ENCODE measurements around the gene ADRB2. TPM values are rescaled to one million over a fixed set of nuclear protein-coding genes. Genes with fewer than 3 reads are reported as not detected.

ADRB2 gene
- total and polyA plus RNA-seq, 2 experiments from 2014 or later, result 7.3 to 10.9 TPM

GRCh38 chr5:148817606-148818005 lies 8.8 kb upstream of the ADRB2 start:
- no peak overlapping the region for H3K4me3 ChIP-seq
- no peak for TF ChIP-seq CTCF (IDR thresholded peaks at IDR 0.05; ENCODE audit: low read depth, low read length)
- DNase-seq (ENCODE audit: low read depth in 1 of 2, low spot score in 1 of 2), result no peak

DNA sequence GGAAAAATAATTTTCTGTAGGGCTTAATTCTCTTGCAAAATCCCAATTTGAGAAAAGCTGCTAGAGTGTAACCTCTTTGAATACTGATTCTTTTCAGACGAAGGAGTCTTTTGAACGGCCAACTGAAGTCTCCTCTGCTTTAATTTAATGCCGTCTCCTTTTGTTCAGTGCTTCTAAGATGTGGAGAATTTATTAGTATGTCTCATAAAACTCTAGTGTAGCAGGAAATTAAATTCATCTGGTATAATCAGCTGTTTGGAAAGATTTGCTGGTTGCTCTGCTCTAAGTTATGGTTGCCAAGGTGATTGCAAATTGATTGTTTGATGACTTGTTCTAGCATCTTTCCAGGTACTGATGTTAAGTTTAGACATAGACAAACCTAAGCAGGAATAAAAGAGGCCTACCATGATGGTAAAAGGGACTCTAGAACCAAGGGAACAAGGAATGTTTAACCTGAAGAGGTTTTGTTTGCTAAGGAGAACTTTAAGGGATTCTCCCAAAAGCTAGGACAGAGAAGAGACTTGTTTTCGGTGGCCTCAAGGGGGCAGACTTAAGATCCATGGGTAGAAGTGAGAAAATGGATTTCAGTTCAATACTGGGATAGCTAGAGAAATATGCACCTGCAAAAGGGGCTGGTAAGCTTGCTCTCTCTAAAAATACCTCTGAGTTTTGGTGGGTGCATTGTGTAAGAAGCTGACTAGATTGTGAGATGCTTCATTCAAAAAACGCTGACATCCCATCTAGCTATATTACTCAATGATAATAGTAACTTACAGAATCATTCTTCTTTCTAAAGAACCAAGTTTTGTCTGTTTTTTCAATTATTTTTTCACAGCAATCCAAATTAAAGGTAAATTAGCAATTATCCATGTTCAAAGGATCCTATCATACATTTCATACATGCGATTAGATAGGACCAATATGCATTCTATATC lies 5.7 kb upstream of the ADRB2 start:
- Histone ChIP-seq H3K9me3 (ENCODE audit: low read depth) (no peaks in the 10 kb centered on the region), H3K4me1 (ENCODE audit: low read depth) (peaks cover 15% of the 10 kb centered on the region), H3K36me3 (no peaks in the 10 kb centered on the region), H3K27ac (no peak overlapping the region), H3K4me3 (no peak overlapping the region), H3K27me3 (no peaks in the 10 kb centered on the region)
- peak; percentile 71 for TF ChIP-seq CTCF (IDR thresholded peaks at IDR 0.05; ENCODE audit: low read depth, low read length)
- DNase-seq (ENCODE audit: low read depth in 1 of 2, low spot score in 1 of 2), result peak; percentile 40 to 56

More at GRCh38 chr5:148817606-148818005, 8.8 kb upstream of the ADRB2 start:
- no peaks in the 10 kb centered on the region for H3K27me3 ChIP-seq
- no peaks in the 10 kb centered on the region for H3K36me3 ChIP-seq
- H3K9me3 ChIP-seq (ENCODE audit: low read depth), result no peaks in the 10 kb centered on the region
- H3K27ac ChIP-seq, result no peak overlapping the region
- H3K4me1 ChIP-seq (ENCODE audit: low read depth), result peaks cover 15% of the 10 kb centered on the region

GRCh38 chr5:148823871-148824270 lies 2.5 kb upstream of the ADRB2 start:
- no peak for DNase-seq (ENCODE audit: low read depth in 1 of 2, low spot score in 1 of 2)
- Histone ChIP-seq H3K4me1 (ENCODE audit: low read depth) (peaks cover 5% of the 10 kb centered on the region), H3K36me3 (no peaks in the 10 kb centered on the region), H3K9me3 (ENCODE audit: low read depth) (no peaks in the 10 kb centered on the region), H3K4me3 (no peak overlapping the region), H3K27ac (no peak overlapping the region), H3K27me3 (no peaks in the 10 kb centered on the region)
- TF ChIP-seq CTCF (IDR thresholded peaks at IDR 0.05; ENCODE audit: low read depth, low read length), result no peak

DNA sequence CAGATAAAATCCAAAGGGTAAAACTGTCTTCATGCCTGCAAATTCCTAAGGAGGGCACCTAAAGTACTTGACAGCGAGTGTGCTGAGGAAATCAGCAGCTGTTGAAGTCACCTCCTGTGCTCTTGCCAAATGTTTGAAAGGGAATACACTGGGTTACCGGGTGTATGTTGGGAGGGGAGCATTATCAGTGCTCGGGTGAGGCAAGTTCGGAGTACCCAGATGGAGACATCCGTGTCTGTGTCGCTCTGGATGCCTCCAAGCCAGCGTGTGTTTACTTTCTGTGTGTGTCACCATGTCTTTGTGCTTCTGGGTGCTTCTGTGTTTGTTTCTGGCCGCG lies 727 bp upstream of the ADRB2 start:
- Histone ChIP-seq H3K9me3 (ENCODE audit: low read depth) (no peaks in the 10 kb centered on the region), H3K4me3 (peak overlapping the region; percentile 42), H3K36me3 (no peaks in the 10 kb centered on the region), H3K27ac (peak overlapping the region; percentile 74), H3K4me1 (ENCODE audit: low read depth) (peaks cover 22% of the 10 kb centered on the region), H3K27me3 (no peaks in the 10 kb centered on the region)
- TF ChIP-seq CTCF (IDR thresholded peaks at IDR 0.05; ENCODE audit: low read depth, low read length), result no peak
- peak in 1 of 2 donors; percentile 7 for DNase-seq (ENCODE audit: low read depth in 1 of 2, low spot score in 1 of 2)

GRCh38 chr5:148826739-148827070 lies 294 bp downstream of the ADRB2 start:
- H3K27me3 ChIP-seq, result no peaks in the 10 kb centered on the region
- no peaks in the 10 kb centered on the region for H3K36me3 ChIP-seq
- peak overlapping the region; percentile 42 for H3K4me3 ChIP-seq
- DNase-seq (ENCODE audit: low read depth in 1 of 2, low spot score in 1 of 2), result no peak
- H3K4me1 ChIP-seq (ENCODE audit: low read depth), result peaks cover 30% of the 10 kb centered on the region
- TF ChIP-seq CTCF (IDR thresholded peaks at IDR 0.05; ENCODE audit: low read depth, low read length), result no peak
- peak overlapping the region; percentile 49 for H3K27ac ChIP-seq
- no peaks in the 10 kb centered on the region for H3K9me3 ChIP-seq (ENCODE audit: low read depth)

Measured in cardiac muscle cell (in vitro differentiated cells and primary cell).